ENCODE measurements around the gene NR4A1. TPM values are rescaled to one million over a fixed set of nuclear protein-coding genes. Genes with fewer than 3 reads are reported as not detected.

Gene NR4A1
- polyA plus RNA-seq, 1 of the 3 experiments (the other 2 are of a cell fraction), result 120 TPM

GRCh38 chr12:52057638-52058576 is 6.7 kb downstream of the NR4A1 start:
- H3K27ac ChIP-seq (ENCODE audit: low read depth in 2 of 2, low read length in 1 of 2), result no peak overlapping the region
- H3K4me1 ChIP-seq (ENCODE audit: control insufficient read depth in 1 of 2, insufficient read depth in 2 of 2, low read depth in 1 of 2, low read length in 1 of 2), result peaks cover 0 to 21% of the 10 kb centered on the region in 2 experiments; a peak in 1 of 4 replicates
- H3K79me2 ChIP-seq (ENCODE audit: insufficient read depth), result no peaks in the 10 kb centered on the region
- 91% methylated on average over 14 of the region's 14 CpGs for WGBS (ENCODE audit: low lambda C conversion rate)
- no peaks in the 10 kb centered on the region for H3K9me3 ChIP-seq
- TF ChIP-seq TAF1 (IDR thresholded peaks at IDR 0.05; ENCODE audit: borderline replicate concordance, low read depth, low read length) (no peak), RXRA (IDR thresholded peaks at IDR 0.05; ENCODE audit: borderline replicate concordance, low read depth) (no peak), FOXJ3 (CRISPR knock-in tag; IDR thresholded peaks at IDR 0.05) (no peak), TEAD4 (IDR thresholded peaks at IDR 0.05; ENCODE audit: borderline replicate concordance, insufficient read depth) (no peak), POLR2AphosphoS5 (IDR thresholded peaks at IDR 0.05; ENCODE audit: low read depth, low read length) (no peak), ZBTB33 (IDR thresholded peaks at IDR 0.05; ENCODE audit: borderline replicate concordance, low read depth) (no peak), MXI1 (IDR thresholded peaks at IDR 0.05; ENCODE audit: low read depth, low read length) (no peak), GABPA (IDR thresholded peaks at IDR 0.05; ENCODE audit: low read depth) (no peak), NRF1 (IDR thresholded peaks at IDR 0.05; ENCODE audit: low read depth, low read length) (no peak), MAX (IDR thresholded peaks at IDR 0.05; ENCODE audit: low read depth) (no peak), EZH2phosphoT487 (IDR thresholded peaks at IDR 0.05; ENCODE audit: borderline replicate concordance, low read depth) (no peak), NFIC (IDR thresholded peaks at IDR 0.05; ENCODE audit: borderline replicate concordance) (no peak), RCOR1 (IDR thresholded peaks at IDR 0.05; ENCODE audit: low read length) (no peak), GATA2 (CRISPR knock-in tag; IDR thresholded peaks at IDR 0.05) (no peak), JUND (IDR thresholded peaks at IDR 0.05) (no peak), ELF1 (IDR thresholded peaks at IDR 0.05) (no peak)
- TF ChIP-seq, protein P1, sequence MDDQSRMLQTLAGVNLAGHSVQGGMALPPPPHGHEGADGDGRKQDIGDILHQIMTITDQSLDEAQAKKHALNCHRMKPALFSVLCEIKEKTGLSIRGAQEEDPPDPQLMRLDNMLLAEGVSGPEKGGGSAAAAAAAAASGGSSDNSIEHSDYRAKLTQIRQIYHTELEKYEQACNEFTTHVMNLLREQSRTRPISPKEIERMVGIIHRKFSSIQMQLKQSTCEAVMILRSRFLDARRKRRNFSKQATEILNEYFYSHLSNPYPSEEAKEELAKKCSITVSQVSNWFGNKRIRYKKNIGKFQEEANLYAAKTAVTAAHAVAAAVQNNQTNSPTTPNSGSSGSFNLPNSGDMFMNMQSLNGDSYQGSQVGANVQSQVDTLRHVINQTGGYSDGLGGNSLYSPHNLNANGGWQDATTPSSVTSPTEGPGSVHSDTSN (IDR thresholded peaks at IDR 0.05), result no peak
- TF ChIP-seq, protein P2, sequence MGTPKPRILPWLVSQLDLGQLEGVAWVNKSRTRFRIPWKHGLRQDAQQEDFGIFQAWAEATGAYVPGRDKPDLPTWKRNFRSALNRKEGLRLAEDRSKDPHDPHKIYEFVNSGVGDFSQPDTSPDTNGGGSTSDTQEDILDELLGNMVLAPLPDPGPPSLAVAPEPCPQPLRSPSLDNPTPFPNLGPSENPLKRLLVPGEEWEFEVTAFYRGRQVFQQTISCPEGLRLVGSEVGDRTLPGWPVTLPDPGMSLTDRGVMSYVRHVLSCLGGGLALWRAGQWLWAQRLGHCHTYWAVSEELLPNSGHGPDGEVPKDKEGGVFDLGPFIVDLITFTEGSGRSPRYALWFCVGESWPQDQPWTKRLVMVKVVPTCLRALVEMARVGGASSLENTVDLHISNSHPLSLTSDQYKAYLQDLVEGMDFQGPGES (IDR thresholded peaks at IDR 0.05; ENCODE audit: low read depth, low read length), result no peak
- CTCF ChIA-PET, result interaction anchor here (0.7 to 15.6 kb wide), 5 partner anchors 10 to 30 kb away, joined by 3 to 279 read pairs (median 6); partner anchors contain the start of gene ATG101
- H3K36me3 ChIP-seq (replicated peaks in 1 of 2; ENCODE audit: control insufficient read depth in 1 of 2, insufficient read depth in 2 of 2, low read length in 1 of 2), result peaks cover 0 to 4% of the 10 kb centered on the region in 2 experiments
- no peak overlapping the region for H2AFZ ChIP-seq (ENCODE audit: low read depth)
- H3K27me3 ChIP-seq (ENCODE audit: insufficient read depth), result no peaks in the 10 kb centered on the region
- no peak overlapping the region for H3K9ac ChIP-seq
- POLR2A ChIA-PET, result no interaction called here
- no peak overlapping the region for H3K4me3 ChIP-seq (ENCODE audit: low read depth in 2 of 2, low read length in 1 of 2)
- no peaks in the 10 kb centered on the region for H3F3A ChIP-seq (replicated peaks; ENCODE audit: insufficient read depth)
- H4K20me1 ChIP-seq (ENCODE audit: insufficient read depth), result no peaks in the 10 kb centered on the region; the same call in 1 of the 2 replicates
- H3K9me2 ChIP-seq, result no peaks in the 10 kb centered on the region
- no peak overlapping the region for H3K4me2 ChIP-seq
- DNase-seq, result no peak

Measured in SK-N-SH (cell line).